Bladder microvascular endothelial cell (primary cell): Measurements from ENCODE around the gene SPATA31E1. TPM values are rescaled to one million over a fixed set of nuclear protein-coding genes. Genes with fewer than 3 reads are reported as not detected.

Experiments used
- total RNA-seq: library from RNA; depleted of rRNA; stranded (reverse); fragments of >200 nt; gene quantifications from 2 replicates; pipeline ENCODE4 v1.2.3, GENCODE V29; 2014

The SPATA31E1 gene
- total RNA-seq = not detected in 2 replicates

GRCh38 chr9:87882627-87883026 lies at the start of gene SPATA31E1:
Gene SPATA31E1 (plus strand): TSS chr9:87882877. CDS start chr9:87882892, 15 bp downstream.

GRCh38 chr9:87917662-87918061 lies 35.0 kb downstream of the SPATA31E1 start, which contains the start of gene SPATA31C1:
Gene SPATA31C1 (plus strand): TSS chr9:87917962.

Other genes with a start within 250 kb of the SPATA31E1 start
- 94.5 and 201 TPM in 2 replicates for gene CTSL, start 156.8 kb upstream of the SPATA31E1 start, total RNA-seq
- gene SPATA31C1, start 35.1 kb downstream of the SPATA31E1 start, total RNA-seq = not detected in 2 replicates
- gene CDK20, start 91.7 kb downstream of the SPATA31E1 start, total RNA-seq = 0.16 and 0.88 TPM in 2 replicates